G401 (cell line): Measurements from ENCODE around the gene FAHD1. TPM values are rescaled to one million over a fixed set of nuclear protein-coding genes. Genes with fewer than 3 reads are reported as not detected.

ENCODE experiments used
- DNase-seq: peaks from one replicate; pipeline ENCODE4 v3.0.0-alpha.2; 2015; ENCODE audit warnings: low spot score
- in situ Hi-C: cut with HindIII; loops from 2 replicates; pipeline ENCODE4 v1.10.0; 2016; ENCODE audit warnings: low sequenced_read_pairs, mixed read lengths
- total RNA-seq: library from RNA; depleted of rRNA; stranded (reverse); fragments of >200 nt; shearing (Covaris generic); gene quantifications from 2 replicates; pipeline ENCODE4 v1.2.3, GENCODE V29; 2014

Gene FAHD1
- total RNA-seq, 1 experiment from 2014 or later: 63.5 TPM

GRCh38 chr16:1830213-1830612, 3.2 kb downstream of the FAHD1 start:
- in situ Hi-C loops: no loop called here
- DNase-seq: no peak

DNA sequence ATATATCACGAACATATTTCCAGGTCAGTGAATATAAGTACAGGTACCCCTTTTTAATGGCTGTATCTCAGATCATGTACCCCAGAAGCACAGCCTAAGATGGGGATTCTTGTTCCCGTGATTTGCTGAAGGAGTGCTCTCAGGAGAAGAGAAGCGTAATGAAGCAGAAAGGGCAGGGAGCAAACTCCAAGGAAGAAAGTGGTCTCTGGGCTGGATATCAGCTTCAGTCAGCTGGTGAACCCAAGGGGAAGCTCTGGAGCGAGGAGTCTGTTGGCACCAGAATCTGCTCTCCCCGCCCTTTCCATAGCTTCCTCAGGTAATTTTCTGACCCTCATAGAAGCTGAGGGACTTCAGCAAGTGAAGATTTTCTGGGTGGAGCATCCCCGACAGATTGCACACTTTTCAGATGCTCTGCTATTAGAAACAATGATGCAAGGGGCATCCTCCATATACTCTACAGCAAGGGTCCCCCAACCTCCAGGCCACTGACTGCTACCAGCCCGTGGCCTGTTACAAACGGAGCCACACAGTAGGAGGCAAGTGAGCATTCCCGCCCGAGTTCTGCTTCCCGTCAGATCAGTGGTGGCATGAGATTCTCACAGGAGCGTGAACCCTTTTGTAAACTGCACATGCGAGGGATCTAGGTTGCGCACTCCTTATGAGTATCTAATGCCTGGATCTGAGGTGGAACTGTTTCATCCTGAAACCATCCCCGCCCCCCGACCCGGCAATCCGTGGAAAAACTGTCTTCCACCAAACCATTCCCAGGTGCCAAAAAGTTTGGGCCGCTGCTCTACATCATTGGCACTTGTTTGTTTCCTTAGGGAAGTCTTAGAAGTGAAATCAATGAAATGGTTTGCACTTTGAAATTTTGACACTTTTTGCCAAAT, 4.4 kb downstream of the FAHD1 start:
- DNase-seq: no peak
- in situ Hi-C loops: no loop called here

DNA sequence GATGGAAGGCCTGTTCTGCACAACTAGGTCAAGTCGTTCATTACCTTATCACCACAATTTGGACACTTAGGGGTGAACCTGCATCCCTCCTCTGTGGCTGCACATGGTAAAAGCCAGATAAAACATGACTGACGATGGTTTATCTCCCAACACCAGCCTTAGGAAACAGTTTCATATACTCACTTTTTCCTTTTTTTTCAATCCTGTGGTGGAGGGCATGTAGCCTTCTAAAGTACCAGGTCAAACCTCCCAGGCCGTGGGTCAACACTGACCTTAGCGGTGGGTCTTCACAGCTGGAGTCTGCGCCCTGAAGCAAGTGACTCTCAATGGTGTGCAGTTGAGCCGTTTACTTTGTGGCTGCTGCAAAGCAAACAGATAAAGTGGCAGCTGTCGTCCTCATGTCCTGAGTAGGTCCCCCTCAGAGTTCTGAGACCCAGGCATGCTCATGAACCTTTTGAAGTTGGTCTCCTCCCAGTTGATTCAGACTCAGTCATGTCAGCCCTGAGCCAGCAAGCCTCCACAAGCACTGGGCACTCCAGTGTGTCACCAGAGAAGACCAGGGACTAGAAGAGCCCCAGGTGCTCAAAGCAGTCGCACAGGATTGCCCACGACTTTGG, 5.9 kb downstream of the FAHD1 start:
- in situ Hi-C loops: no loop called here
- DNase-seq: no peak

DNA sequence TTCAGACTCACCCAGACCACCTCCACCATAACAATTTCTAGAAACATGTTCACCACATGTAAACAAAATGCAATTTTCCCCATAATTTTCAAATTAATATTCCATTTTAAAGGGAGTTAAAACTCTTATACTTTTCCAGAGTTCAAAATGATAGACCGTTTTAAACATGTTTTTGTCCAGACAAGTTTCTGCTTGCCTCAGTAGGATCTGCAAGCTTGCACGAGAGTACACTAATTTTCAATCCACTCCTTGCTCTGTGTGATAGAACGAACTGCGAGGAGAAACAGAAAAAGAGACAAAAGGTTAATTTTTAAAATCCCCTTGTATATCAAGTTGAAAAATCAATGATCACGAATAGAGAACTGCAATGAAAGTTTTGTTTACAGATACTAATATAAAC, 7.1 kb downstream of the FAHD1 start:
- in situ Hi-C loops: no loop called here

GRCh38 chr16:1839554-1839953, 12.5 kb downstream of the FAHD1 start:
- in situ Hi-C loops: no loop called here
- DNase-seq: no peak

More for the DNA sequence above, 7.1 kb downstream of the FAHD1 start:
- no peak for DNase-seq

- DNase-seq: no peak
- in situ Hi-C loops: no loop called here
Measured at GRCh38 chr16:1845985-1846384, 19.0 kb downstream of the FAHD1 start.

DNA sequence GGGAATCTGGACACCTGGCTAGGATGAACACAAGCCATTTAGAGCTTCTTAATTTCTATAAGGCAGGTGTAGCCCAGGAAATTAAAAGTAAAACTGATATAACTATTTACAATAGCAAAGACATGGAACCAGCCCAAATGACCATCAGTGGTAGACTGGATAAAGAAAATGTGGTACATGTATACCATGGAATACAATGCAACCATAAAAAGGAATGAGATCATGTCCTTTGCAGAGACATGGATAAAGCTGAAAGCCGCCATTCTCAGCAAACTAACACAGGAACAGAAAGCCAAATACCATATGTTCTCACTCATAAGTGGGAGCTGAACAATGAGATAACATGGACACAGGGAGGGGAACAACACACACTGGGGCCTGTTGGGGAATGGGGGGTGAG, 19.4 kb downstream of the FAHD1 start:
- in situ Hi-C loops: no loop called here
- DNase-seq: no peak

- DNase-seq: no peak
- in situ Hi-C loops: loop anchor here (10.0 kb wide), 1 partner anchor 114 kb away; the partner anchor contains the start of genes RNF151 and RPS2
Measured at GRCh38 chr16:1850981-1851380, 24.0 kb downstream of the FAHD1 start.

DNA sequence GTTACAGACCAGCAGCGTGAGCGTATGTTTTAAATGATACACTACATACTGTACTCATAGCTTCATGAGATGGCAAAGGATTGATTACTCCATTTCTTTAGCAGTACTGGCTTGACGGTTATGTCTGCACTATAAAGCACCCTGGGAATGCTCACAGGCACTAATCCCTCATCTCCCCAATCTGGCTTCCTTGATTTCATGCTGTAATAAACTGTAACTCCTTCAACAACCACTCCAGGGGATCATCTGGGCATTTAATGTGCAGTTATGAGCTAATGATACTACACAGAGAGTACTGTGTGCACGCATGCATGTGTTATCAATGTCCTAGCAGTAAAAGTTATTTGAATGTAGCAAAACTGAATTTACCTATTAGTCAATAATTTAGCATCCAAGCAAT, 24.8 kb downstream of the FAHD1 start:
- no peak for DNase-seq
- in situ Hi-C loops: loop anchor here (10.0 kb wide), 1 partner anchor 113 kb away; the partner anchor contains the start of genes RNF151 and RPS2

- no peak for DNase-seq
- in situ Hi-C loops: loop anchor here (10.0 kb wide), 1 partner anchor 107 kb away; the partner anchor contains the start of genes RNF151 and RPS2
Measured at GRCh38 chr16:1857433-1858097, 30.6 kb downstream of the FAHD1 start.

GRCh38 chr16:1858189-1858865, 31.3 kb downstream of the FAHD1 start:
- in situ Hi-C loops: loop anchor here (10.0 kb wide), 1 partner anchor 106 kb away; the partner anchor contains the start of genes RNF151 and RPS2

DNA sequence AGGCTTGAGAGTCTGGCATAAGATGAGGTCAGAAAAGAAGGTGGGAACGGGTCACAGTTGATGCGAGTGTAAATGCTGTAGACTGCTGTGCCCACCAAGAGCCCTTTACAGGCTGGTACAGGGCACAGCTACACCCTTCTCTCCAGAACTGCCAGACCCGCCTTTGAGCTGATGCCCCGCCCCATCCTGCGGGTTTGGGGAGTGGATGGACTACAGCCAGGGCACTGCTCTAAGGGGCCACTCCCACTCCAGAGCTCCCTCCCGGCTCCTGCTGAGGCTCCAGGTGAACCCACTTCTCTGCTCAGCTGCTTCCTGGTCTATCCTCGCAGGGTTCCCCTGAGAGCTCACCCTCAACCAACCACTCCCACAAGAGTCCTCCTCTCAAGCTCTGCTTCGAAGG, 32.6 kb downstream of the FAHD1 start:
- no peak for DNase-seq
- in situ Hi-C loops: loop anchor here (10.0 kb wide), 1 partner anchor 105 kb away; the partner anchor contains the start of genes RNF151 and RPS2

More at GRCh38 chr16:1858189-1858865, 31.3 kb downstream of the FAHD1 start:
- DNase-seq: no peak

DNA sequence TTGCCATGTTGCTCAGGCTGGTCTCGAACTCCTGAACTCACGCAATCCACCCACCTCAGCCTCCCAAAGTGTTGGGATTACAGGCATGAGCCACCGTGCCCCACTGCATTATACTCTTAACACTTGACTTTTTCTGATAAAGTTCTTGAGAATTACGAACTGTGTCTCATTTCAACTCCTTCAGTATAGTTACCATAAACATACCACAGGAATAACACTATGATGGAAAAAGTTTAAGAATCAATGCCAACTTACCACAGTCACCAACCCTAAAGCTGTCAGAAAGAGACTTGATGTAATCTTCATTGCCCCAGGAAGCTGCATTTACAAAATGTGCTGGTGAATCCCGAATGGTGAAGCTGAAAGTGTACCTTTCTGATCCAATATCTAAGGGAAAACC, 34.7 kb downstream of the FAHD1 start:
- DNase-seq: no peak
- in situ Hi-C loops: no loop called here

- DNase-seq: no peak
- in situ Hi-C loops: no loop called here
Measured at GRCh38 chr16:1862394-1862793, 35.4 kb downstream of the FAHD1 start.

DNA sequence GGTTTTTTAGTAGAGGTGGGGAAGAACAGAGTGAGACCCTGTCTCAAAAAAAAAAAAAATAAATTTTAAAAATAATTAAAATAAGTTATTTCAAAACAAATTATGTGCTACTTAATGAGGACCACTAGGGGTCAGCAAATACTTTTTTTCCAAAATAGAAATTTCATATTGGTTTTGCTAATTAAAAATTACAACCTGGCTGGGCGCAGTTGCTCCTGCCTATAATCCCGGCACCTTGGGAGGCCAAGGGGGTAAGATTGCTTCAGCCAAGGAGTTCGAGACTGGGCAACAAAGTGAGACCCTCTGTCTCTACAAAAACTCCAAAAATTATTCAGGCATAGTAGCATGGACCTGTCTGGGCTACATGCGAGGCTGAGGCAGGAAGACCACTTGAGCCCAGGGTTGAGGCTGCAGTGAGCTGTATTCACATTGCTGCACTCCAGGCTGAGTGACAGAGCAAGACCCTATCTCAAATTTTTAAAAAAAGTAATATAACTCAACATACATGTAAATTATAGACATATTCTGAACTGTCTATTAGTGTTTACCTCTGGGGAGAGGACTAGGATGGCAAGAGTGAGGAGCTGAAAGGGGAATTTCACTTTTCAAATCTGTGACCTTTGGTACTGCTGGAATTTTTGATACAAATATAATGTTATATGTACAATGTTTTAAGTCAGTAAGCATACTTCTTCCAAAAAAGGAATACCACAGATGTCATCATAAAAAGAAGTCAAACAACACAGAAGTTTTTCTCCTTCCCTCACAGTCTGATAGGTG, 36.9 kb downstream of the FAHD1 start:
- in situ Hi-C loops: no loop called here
- DNase-seq: peak; percentile 59

DNA sequence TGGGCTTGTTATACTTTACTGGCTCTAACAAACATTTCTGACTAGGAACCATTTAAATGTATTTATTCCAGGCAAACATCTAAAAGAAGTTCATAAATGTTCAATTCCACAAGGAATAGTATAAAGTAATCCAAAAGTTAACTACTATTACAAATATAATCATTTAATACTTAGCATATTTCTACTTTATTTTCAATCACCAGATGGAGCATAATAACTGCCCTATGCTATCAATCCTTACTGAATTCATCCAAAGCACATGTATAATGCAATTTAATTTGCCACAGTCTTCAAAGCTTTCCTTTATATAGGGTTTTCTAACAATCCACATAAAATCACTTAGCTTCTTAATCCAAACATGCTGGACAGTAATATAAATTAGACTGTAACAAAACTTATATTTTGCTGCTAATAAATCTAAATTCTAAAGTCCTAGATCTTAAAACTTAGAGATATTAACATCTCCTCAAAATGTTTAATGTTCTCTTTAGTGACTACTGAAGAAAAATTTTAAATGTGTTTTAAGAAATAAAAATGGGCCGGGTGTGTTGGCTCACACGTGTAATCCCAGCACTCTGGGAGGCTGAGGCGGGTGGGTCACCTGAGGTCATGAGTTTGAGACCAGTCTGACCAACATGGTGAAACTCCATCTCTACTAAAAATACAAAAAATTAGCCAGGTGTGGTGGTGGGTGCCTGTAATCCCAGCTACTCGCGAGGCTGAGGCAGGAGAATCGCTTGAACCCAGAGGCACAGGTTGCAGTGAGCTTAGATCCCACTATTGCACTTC, 39.1 kb downstream of the FAHD1 start:
- no peak for DNase-seq
- in situ Hi-C loops: no loop called here

DNA sequence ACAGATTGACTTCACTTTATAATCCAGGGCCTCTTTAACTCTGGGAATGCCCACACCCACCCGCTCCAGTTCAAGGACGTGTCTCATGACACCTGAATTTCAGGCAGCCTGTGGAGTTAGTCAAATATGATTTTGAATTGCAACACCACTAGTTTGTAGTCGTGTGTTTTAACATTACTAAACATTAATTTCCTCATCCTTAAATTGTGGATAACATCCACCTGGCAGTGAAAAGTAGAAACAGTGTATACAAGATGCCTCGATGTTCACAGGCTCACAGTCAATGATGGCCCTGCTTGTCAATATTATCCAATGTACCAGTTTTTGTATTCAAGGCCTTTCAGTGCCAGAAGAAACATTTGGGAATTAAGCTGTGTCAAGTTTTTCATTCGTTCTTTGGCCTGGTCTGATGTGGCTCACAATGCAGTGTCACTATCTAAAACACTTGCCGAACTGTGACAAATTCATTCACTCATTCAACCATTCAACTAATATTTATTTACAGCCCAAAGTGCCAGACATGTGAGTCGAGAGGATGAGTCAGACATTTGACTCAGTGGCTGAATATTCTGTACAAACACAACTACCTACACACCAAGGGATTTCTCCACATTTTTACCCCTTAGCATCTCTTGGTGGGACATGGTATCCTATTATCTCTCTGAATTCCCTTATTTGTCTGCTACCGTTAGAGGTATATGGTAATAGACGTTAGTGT, 43.5 kb downstream of the FAHD1 start:
- in situ Hi-C loops: no loop called here
- no peak for DNase-seq
